Fibroblast of lung (primary cell): ENCODE measurements around the gene HIC2.
"Not testable (repeated sequence)": the region's sequence is repeated elsewhere in the genome, so short reads cannot be mapped to it uniquely, and the experiment has no call there.

Experiments
- CTCF ChIP-seq, 2 donors: IDR thresholded peaks in 1 of 2; conservative IDR thresholded peaks in 1 of 2; 1 replicate in 1 of 2; 2 replicates in 1 of 2; pipeline ENCODE4 v1.5.1; 2011 to 2012; ENCODE audit warnings: low read length in 2 of 2, control low read depth in 1 of 2, inconsistent platforms in 1 of 2, low read depth in 1 of 2, mild to moderate bottlenecking in 1 of 2
- EZH2 ChIP-seq: IDR thresholded peaks from 2 replicates; pipeline ENCODE4 v1.5.1; 2012; ENCODE audit warnings: low read length, control low read depth, mild to moderate bottlenecking; ENCODE audit errors: missing control alignments

GRCh38 chr22:21472984-21473383 is 55.8 kb downstream of the HIC2 start:
- not testable (repeated sequence) for TF ChIP-seq CTCF (conservative IDR thresholded peaks at IDR 0.05 in 1 of 2, IDR thresholded peaks at IDR 0.05 in 1 of 2; ENCODE audit: low read depth in 1 of 2, low read length in 2 of 2); EZH2
